Kidney epithelial cell (primary cell): ENCODE measurements around the gene TET2. TPM values are rescaled to one million over a fixed set of nuclear protein-coding genes. Genes with fewer than 3 reads are reported as not detected.

Source experiments
- DNase-seq: peaks from one replicate; pipeline ENCODE4 v3.0.0-alpha.2; 2010; ENCODE audit warnings: low read depth
- H3K27me3 ChIP-seq: 2 replicates; pipeline ENCODE4 v1.6.0; 2011; ENCODE audit warnings: low read length; ENCODE audit not compliant: control insufficient read depth, insufficient read depth
- H3K36me3 ChIP-seq: 2 replicates; pipeline ENCODE4 v1.5.1; 2011; ENCODE audit warnings: low read length; ENCODE audit not compliant: control insufficient read depth, insufficient read depth
- H3K4me3 ChIP-seq: 2 replicates; pipeline ENCODE4 v1.5.1; 2011; ENCODE audit warnings: low read depth, mild to moderate bottlenecking, control low read depth, low read length
- CTCF ChIP-seq: IDR thresholded peaks from 2 replicates; pipeline ENCODE4 v1.5.1; 2011; ENCODE audit warnings: mild to moderate bottlenecking, moderate library complexity, low read length, control low read depth, inconsistent platforms; ENCODE audit not compliant: insufficient read depth, poor library complexity, severe bottlenecking
- total RNA-seq: library from RNA; depleted of rRNA; stranded (reverse); fragments of >200 nt; gene quantifications from 2 replicates; pipeline ENCODE4 v1.2.3, GENCODE V29; 2015

The TET2 gene
- total RNA-seq, 1 donor from 2014 or later, result 10.4 TPM

- H3K4me3 ChIP-seq, result no peak overlapping the region
- no peak for DNase-seq
- H3K36me3 ChIP-seq, result no peaks in the 10 kb centered on the region
- no peak for TF ChIP-seq CTCF
- no peaks in the 10 kb centered on the region for H3K27me3 ChIP-seq
These were observed 180.5 kb downstream of the TET2 start for GRCh38 chr4:105327222-105327621.

- no peak for TF ChIP-seq CTCF
- no peak for DNase-seq
- Histone ChIP-seq H3K4me3 (no peak overlapping the region), H3K36me3 (no peaks in the 10 kb centered on the region), H3K27me3 (no peaks in the 10 kb centered on the region)
These were observed 181.3 kb downstream of the TET2 start for GRCh38 chr4:105327956-105328355.

GRCh38 chr4:105329081-105329480, 182.4 kb downstream of the TET2 start:
- no peak for DNase-seq
- H3K27me3 ChIP-seq, result no peaks in the 10 kb centered on the region
- no peak overlapping the region for H3K4me3 ChIP-seq
- no peak for TF ChIP-seq CTCF
- H3K36me3 ChIP-seq, result no peaks in the 10 kb centered on the region
